Kidney epithelial cell (primary cell): ENCODE data around the gene ITSN2. TPM values are rescaled to one million over a fixed set of nuclear protein-coding genes. Genes with fewer than 3 reads are reported as not detected.

ENCODE experiments used
- DNase-seq: peaks from one replicate; pipeline ENCODE4 v3.0.0-alpha.2; 2010; ENCODE audit warnings: low read depth
- H3K27me3 ChIP-seq: 2 replicates; pipeline ENCODE4 v1.6.0; 2011; ENCODE audit warnings: low read length; ENCODE audit not compliant: control insufficient read depth, insufficient read depth
- H3K36me3 ChIP-seq: 2 replicates; pipeline ENCODE4 v1.5.1; 2011; ENCODE audit warnings: low read length; ENCODE audit not compliant: control insufficient read depth, insufficient read depth
- H3K4me3 ChIP-seq: 2 replicates; pipeline ENCODE4 v1.5.1; 2011; ENCODE audit warnings: low read depth, mild to moderate bottlenecking, control low read depth, low read length
- total RNA-seq: library from RNA; depleted of rRNA; stranded (reverse); fragments of >200 nt; gene quantifications from 2 replicates; pipeline ENCODE4 v1.2.3, GENCODE V29; 2015
- TF ChIP-seq, protein P1 (sequence below): IDR thresholded peaks from 2 replicates; pipeline ENCODE4 v1.5.1; 2011; ENCODE audit warnings: mild to moderate bottlenecking, moderate library complexity, low read length, control low read depth, inconsistent platforms; ENCODE audit not compliant: insufficient read depth, poor library complexity, severe bottlenecking

Gene ITSN2
- total RNA-seq, 1 donor from 2014 or later, result 23.0 TPM

DNA sequence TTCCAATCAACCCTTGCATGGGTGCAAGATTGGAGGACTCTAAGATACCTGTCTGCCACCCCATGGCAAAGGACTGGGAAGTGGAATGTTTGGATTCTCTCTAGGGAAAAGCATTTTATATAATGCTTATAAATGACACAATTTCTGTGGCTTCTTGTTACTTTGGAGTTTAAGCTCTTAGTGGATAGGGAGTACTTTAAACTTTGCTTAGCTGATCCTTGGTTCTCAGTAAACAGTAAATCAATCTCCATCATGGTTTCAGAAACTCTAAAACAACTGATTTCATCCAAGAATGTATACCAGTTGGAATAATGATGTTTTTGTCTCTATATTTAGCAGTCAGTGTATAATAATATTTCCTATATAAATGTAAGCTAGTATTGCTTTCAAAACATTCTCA is 199.6 kb downstream of the ITSN2 start:
- TF ChIP-seq, protein P1, sequence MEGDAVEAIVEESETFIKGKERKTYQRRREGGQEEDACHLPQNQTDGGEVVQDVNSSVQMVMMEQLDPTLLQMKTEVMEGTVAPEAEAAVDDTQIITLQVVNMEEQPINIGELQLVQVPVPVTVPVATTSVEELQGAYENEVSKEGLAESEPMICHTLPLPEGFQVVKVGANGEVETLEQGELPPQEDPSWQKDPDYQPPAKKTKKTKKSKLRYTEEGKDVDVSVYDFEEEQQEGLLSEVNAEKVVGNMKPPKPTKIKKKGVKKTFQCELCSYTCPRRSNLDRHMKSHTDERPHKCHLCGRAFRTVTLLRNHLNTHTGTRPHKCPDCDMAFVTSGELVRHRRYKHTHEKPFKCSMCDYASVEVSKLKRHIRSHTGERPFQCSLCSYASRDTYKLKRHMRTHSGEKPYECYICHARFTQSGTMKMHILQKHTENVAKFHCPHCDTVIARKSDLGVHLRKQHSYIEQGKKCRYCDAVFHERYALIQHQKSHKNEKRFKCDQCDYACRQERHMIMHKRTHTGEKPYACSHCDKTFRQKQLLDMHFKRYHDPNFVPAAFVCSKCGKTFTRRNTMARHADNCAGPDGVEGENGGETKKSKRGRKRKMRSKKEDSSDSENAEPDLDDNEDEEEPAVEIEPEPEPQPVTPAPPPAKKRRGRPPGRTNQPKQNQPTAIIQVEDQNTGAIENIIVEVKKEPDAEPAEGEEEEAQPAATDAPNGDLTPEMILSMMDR, result no peak
- Histone ChIP-seq H3K4me3 (no peak overlapping the region), H3K36me3 (no peaks in the 10 kb centered on the region), H3K27me3 (no peaks in the 10 kb centered on the region)
- no peak for DNase-seq

DNA sequence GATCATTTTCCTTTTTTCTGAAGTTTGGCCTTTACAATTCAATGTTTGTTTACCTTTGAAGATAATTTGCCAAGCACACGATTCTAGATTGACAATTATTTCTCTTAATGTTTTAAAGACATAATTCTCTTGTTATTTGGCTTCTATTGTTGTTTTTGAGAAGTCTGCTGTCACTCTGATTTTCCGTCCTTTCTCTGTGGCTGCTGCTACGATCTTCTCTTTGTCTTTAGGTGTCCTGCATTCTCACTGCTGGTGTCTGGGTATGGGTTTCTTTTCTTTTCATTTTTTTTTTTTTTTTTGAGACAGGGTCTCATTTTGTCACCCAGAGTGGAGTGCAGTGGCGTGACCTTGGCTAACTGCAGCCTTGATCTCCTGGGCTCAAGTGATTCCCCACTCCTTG is 200.6 kb downstream of the ITSN2 start:
- TF ChIP-seq, protein P1, result no peak
- Histone ChIP-seq H3K4me3 (no peak overlapping the region), H3K27me3 (no peaks in the 10 kb centered on the region), H3K36me3 (no peaks in the 10 kb centered on the region)
- no peak for DNase-seq

DNA sequence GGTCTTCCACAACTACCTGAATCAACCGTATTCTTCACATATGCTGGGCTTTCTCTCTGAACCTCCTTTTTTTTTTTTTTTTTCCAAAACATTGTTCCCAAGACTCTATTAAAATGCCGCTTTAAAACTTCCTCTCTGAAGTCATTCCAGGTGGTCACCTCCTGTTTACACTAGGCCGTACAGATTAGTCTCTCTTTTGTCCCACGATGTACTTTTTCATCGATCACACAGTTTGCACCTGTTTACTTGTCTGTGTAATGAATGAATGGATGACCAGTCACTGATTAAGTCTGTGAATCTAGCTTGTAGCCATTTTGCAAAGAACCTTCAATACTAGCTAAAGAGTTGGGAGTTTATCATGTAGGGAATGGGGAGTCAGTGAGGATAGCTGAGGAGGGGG is 202.2 kb downstream of the ITSN2 start:
- H3K27me3 ChIP-seq, result no peaks in the 10 kb centered on the region
- no peak for DNase-seq
- H3K4me3 ChIP-seq, result no peak overlapping the region
- TF ChIP-seq, protein P1, result no peak
- no peaks in the 10 kb centered on the region for H3K36me3 ChIP-seq

DNA sequence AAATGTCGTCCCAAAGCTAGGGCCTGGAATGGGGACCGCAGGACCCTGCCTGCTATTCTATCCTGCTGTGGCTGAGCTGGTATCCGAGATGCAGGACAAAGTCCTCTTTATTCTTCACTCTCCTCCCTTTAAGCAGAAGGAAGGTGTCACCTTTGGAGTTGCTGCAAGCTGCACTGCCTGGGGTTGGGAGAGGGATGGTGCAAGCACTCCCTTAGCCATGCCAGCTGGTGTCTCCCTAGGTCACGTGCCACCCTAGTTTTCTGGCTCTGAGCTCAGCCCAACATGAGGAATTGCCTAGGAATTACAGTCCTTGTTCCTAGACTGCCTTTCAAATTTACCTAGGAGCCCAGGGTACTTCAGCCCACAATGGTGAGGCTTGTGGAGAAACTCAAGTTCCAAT is 206.9 kb downstream of the ITSN2 start:
- no peak for DNase-seq
- H3K36me3 ChIP-seq, result no peaks in the 10 kb centered on the region
- no peak overlapping the region for H3K4me3 ChIP-seq
- H3K27me3 ChIP-seq, result no peaks in the 10 kb centered on the region
- TF ChIP-seq, protein P1, result no peak

Other genes with a start within 250 kb of the ITSN2 start
- 1.9 and 3.4 TPM in 2 replicates for gene PFN4, start 237.2 kb downstream of the ITSN2 start, total RNA-seq
- gene FAM228B, start 237.1 kb downstream of the ITSN2 start, total RNA-seq, result 11.0 and 12.9 TPM in 2 replicates
- gene FAM228A, start 185.5 kb downstream of the ITSN2 start, total RNA-seq, result 0.29 TPM in 1 of 2 replicates, not detected in the other
- 13.1 and 13.3 TPM in 2 replicates for gene NCOA1, start 130.7 kb upstream of the ITSN2 start, total RNA-seq